CD14-positive monocyte (primary cell): Measurements from ENCODE around the gene SF3A1. TPM values are rescaled to one million over a fixed set of nuclear protein-coding genes. Genes with fewer than 3 reads are reported as not detected.
A peak's percentile ranks its signal among the peaks of the same experiment; 100 is the strongest.

Source experiments
- DNase-seq, 3 donors: peaks; one replicate each; pipeline ENCODE4 v3.0.0-alpha.2; 2011 to 2022
- H2AFZ ChIP-seq: 2 replicates; pipeline ENCODE4 v1.6.0; 2012; ENCODE audit warnings: mild to moderate bottlenecking, low read depth, low read length, inconsistent platforms; ENCODE audit not compliant: insufficient read depth, poor library complexity, severe bottlenecking
- H3K27ac ChIP-seq, 2 donors: 1 replicate in 1 of 2; 2 replicates in 1 of 2; pipeline ENCODE4 v1.5.1; 2012 to 2013; ENCODE audit warnings: low read length in 2 of 2, control low read depth in 1 of 2, inconsistent platforms in 1 of 2, low read depth in 1 of 2, mild to moderate bottlenecking in 1 of 2
- H3K27me3 ChIP-seq, 2 donors: one replicate each; pipeline versions ENCODE4 v1.6.0 to v1.6.1; 2011 to 2013; ENCODE audit warnings: low read length in 2 of 2; ENCODE audit not compliant: control insufficient read depth in 2 of 2, insufficient read depth in 2 of 2
- H3K36me3 ChIP-seq, 2 donors: replicated peaks in 1 of 2; 1 replicate in 1 of 2; 2 replicates in 1 of 2; pipeline versions ENCODE4 v1.5.1 to v1.6.1; 2012 to 2013; ENCODE audit warnings: low read length in 2 of 2, control low read depth in 1 of 2, inconsistent platforms in 1 of 2, mild to moderate bottlenecking in 1 of 2; ENCODE audit not compliant: insufficient read depth in 2 of 2, control insufficient read depth in 1 of 2
- H3K4me1 ChIP-seq, 2 donors: 1 replicate in 1 of 2; 2 replicates in 1 of 2; pipeline versions ENCODE4 v1.5.1 to v1.6.1; 2012 to 2013; ENCODE audit warnings: low read length in 2 of 2, control low read depth in 1 of 2, inconsistent platforms in 1 of 2, mild to moderate bottlenecking in 1 of 2, moderate library complexity in 1 of 2; ENCODE audit not compliant: insufficient read depth in 2 of 2, control insufficient read depth in 1 of 2
- H3K4me2 ChIP-seq: replicated peaks from 2 replicates; pipeline ENCODE3; 2012; ENCODE audit warnings: low read length, moderate library complexity, mild to moderate bottlenecking; ENCODE audit not compliant: poor library complexity, severe bottlenecking; ENCODE audit errors: extremely low read depth
- H3K4me3 ChIP-seq, 3 experiments: fragments of 200-600 bp in 1 of 3; sonication (generic) in 1 of 3; replicated peaks in 1 of 3; 1 replicate in 2 of 3; 2 replicates in 1 of 3; pipeline ENCODE4 v1.5.1; 2011 to 2013; ENCODE audit warnings: low read length in 3 of 3, mild to moderate bottlenecking in 3 of 3, control low read depth in 2 of 3, low read depth in 2 of 3, inconsistent platforms in 1 of 3, moderate library complexity in 1 of 3
- H3K79me2 ChIP-seq: 2 replicates; pipeline ENCODE4 v1.6.0; 2012; ENCODE audit warnings: mild to moderate bottlenecking, control low read depth, inconsistent platforms, low read length, moderate library complexity; ENCODE audit not compliant: insufficient read depth
- H3K9ac ChIP-seq: 2 replicates; pipeline ENCODE4 v1.6.0; 2017; ENCODE audit warnings: low read length, mild to moderate bottlenecking; ENCODE audit not compliant: insufficient read depth, poor library complexity, severe bottlenecking
- H3K9me3 ChIP-seq, 2 donors: replicated peaks in 1 of 2; 1 replicate in 1 of 2; 2 replicates in 1 of 2; pipeline versions ENCODE4 v1.5.1 to v1.6.1; 2012 to 2013; ENCODE audit warnings: low read length in 2 of 2, control low read depth in 1 of 2; ENCODE audit not compliant: control insufficient read depth in 1 of 2, insufficient read depth in 1 of 2
- H4K20me1 ChIP-seq: 2 replicates; pipeline ENCODE4 v1.6.0; 2012; ENCODE audit warnings: mild to moderate bottlenecking, low read length, control low read depth, moderate library complexity; ENCODE audit not compliant: insufficient read depth
- H3K27ac Mint-ChIP-seq, 7 donors: one replicate each; pipeline ENCODE4 v1.8.0; 2020; ENCODE audit warnings: mild to moderate bottlenecking in 7 of 7, mixed read lengths in 7 of 7, moderate library complexity in 6 of 7, inconsistent platforms in 2 of 7
- H3K27me3 Mint-ChIP-seq, 3 donors: one replicate each; pipeline ENCODE4 v1.8.0; 2021 to 2022; ENCODE audit warnings: low read depth in 3 of 3, mild to moderate bottlenecking in 3 of 3, mixed read lengths in 3 of 3, moderate library complexity in 3 of 3, inconsistent platforms in 1 of 3
- H3K36me3 Mint-ChIP-seq, 2 donors: one replicate each; pipeline ENCODE4 v1.8.0; 2020; ENCODE audit warnings: mixed read lengths in 2 of 2, inconsistent platforms in 1 of 2, mild to moderate bottlenecking in 1 of 2
- H3K4me1 Mint-ChIP-seq: one replicate; pipeline ENCODE4 v1.8.0; 2020; ENCODE audit warnings: mild to moderate bottlenecking, mixed read lengths
- H3K4me3 Mint-ChIP-seq, 2 donors: one replicate each; pipeline ENCODE4 v1.8.0; 2020; ENCODE audit warnings: mild to moderate bottlenecking in 2 of 2, mixed read lengths in 2 of 2, moderate library complexity in 1 of 2
- H3K9me3 Mint-ChIP-seq, 7 donors: one replicate each; pipeline ENCODE4 v1.8.0; 2020 to 2022; ENCODE audit warnings: mixed read lengths in 7 of 7, mild to moderate bottlenecking in 6 of 7, moderate library complexity in 6 of 7, inconsistent platforms in 2 of 7
- WGBS: methylation state at CpG from one replicate; pipeline ENCODE4 v1.1.5; 2013; ENCODE audit warnings: missing lambda C conversion rate; ENCODE audit not compliant: insufficient coverage; 5-methylcytosine and 5-hydroxymethylcytosine counted together
- intact Hi-C, 2 donors: fragments of 100-400 bp; cut with micrococcal nuclease; formaldehyde crosslinking; loops; one replicate each; pipeline versions ENCODE4 v1.15.0 to v1.15.1; 2023
- polyA plus RNA-seq, 3 donors: library from polyadenylated mRNA; depleted of rRNA in 1 of 3; unstranded in 2 of 3; stranded (reverse) in 1 of 3; fragments of 300-500 nt in 2 of 3; fragments of >200 nt in 1 of 3; fragmentation: Illumina TruSeq in 2 of 3; gene quantifications; 1 replicate in 2 of 3; 2 replicates in 1 of 3; pipeline ENCODE4 v1.2.3, GENCODE V29; 2012 to 2021
- TF ChIP-seq, protein P1 (sequence below): fragments of 200-600 bp; IDR thresholded peaks from one replicate; pipeline ENCODE4 v1.8.0; 2022; ENCODE audit warnings: antibody characterized with exemption, mild to moderate bottlenecking

The SF3A1 gene
- polyA plus RNA-seq, 3 donors: 34.7 to 102 (median 52.1) TPM

DNA sequence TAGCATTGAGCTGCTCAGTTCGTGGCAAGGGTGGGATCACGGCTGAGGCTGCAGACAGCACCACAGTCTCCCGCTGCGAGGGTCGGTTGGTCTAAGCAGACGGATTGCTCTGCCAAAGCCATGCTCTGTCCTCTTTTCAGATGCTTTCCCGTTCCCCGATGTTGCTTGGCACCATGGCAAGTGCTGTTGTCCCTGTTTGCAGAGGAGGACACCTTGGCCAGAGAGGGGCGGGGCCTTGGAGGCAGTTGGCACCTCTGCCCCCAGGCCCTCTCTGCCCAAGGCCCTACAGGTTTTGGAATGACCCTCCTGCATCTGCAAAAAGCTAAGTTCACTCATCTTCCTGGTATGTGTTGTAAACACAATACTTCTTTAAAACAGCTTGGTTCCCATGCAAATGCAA, 11.7 kb upstream of the SF3A1 start:
- intact Hi-C loops: no loop called here
- TF ChIP-seq, protein P1, sequence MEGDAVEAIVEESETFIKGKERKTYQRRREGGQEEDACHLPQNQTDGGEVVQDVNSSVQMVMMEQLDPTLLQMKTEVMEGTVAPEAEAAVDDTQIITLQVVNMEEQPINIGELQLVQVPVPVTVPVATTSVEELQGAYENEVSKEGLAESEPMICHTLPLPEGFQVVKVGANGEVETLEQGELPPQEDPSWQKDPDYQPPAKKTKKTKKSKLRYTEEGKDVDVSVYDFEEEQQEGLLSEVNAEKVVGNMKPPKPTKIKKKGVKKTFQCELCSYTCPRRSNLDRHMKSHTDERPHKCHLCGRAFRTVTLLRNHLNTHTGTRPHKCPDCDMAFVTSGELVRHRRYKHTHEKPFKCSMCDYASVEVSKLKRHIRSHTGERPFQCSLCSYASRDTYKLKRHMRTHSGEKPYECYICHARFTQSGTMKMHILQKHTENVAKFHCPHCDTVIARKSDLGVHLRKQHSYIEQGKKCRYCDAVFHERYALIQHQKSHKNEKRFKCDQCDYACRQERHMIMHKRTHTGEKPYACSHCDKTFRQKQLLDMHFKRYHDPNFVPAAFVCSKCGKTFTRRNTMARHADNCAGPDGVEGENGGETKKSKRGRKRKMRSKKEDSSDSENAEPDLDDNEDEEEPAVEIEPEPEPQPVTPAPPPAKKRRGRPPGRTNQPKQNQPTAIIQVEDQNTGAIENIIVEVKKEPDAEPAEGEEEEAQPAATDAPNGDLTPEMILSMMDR: no peak
- peaks cover 0 to 5% (median 0%) of the 10 kb centered on the region in 3 donors for H3K27me3 Mint-ChIP-seq
- peaks cover 6 to 7% of the 10 kb centered on the region in 2 donors for H3K36me3 Mint-ChIP-seq
- no peaks in the 10 kb centered on the region for H3K9me3 Mint-ChIP-seq
- no peak overlapping the region for H3K4me3 Mint-ChIP-seq
- Histone ChIP-seq H3K27me3 (no peaks in the 10 kb centered on the region), H3K9ac (no peak overlapping the region), H3K9me3 (no peaks in the 10 kb centered on the region), H3K79me2 (no peaks in the 10 kb centered on the region), H3K27ac (no peak overlapping the region), H4K20me1 (no peaks in the 10 kb centered on the region), H3K4me3 (no peak overlapping the region), H3K4me2 (no peak overlapping the region), H3K4me1 (peaks cover 12 to 13% of the 10 kb centered on the region in 2 donors), H3K36me3 (no peaks in the 10 kb centered on the region), H2AFZ (no peak overlapping the region)
- 98% methylated on average over 8 of the region's 9 CpGs for WGBS
- no peak for DNase-seq
- H3K27ac Mint-ChIP-seq: peak overlapping the region in 1 of 7 donors; percentile 27
- peaks cover 13% of the 10 kb centered on the region for H3K4me1 Mint-ChIP-seq

GRCh38 chr22:30365891-30366290, 9.2 kb upstream of the SF3A1 start:
- Histone ChIP-seq H3K27ac (no peak overlapping the region), H3K4me3 (no peak overlapping the region), H3K4me1 (no peaks in the 10 kb centered on the region), H3K4me2 (no peak overlapping the region), H3K79me2 (no peaks in the 10 kb centered on the region), H3K9me3 (no peaks in the 10 kb centered on the region), H3K36me3 (no peaks in the 10 kb centered on the region), H3K27me3 (no peaks in the 10 kb centered on the region), H4K20me1 (no peaks in the 10 kb centered on the region), H2AFZ (no peak overlapping the region), H3K9ac (no peak overlapping the region)
- Mint-ChIP-seq H3K36me3 (peaks cover 6 to 7% of the 10 kb centered on the region in 2 donors), H3K4me1 (no peaks in the 10 kb centered on the region), H3K9me3 (no peaks in the 10 kb centered on the region), H3K27ac (no peak overlapping the region), H3K4me3 (no peak overlapping the region), H3K27me3 (peaks cover 0 to 10% (median 1%) of the 10 kb centered on the region in 3 donors)
- no peak for DNase-seq
- WGBS: 96% methylated on average over 18 of the region's 18 CpGs
- intact Hi-C loops: no loop called here
- TF ChIP-seq, protein P1: no peak
